ENCODE measurements around the gene ALPK3. TPM values are rescaled to one million over a fixed set of nuclear protein-coding genes. Genes with fewer than 3 reads are reported as not detected.

Gene ALPK3, protein sequence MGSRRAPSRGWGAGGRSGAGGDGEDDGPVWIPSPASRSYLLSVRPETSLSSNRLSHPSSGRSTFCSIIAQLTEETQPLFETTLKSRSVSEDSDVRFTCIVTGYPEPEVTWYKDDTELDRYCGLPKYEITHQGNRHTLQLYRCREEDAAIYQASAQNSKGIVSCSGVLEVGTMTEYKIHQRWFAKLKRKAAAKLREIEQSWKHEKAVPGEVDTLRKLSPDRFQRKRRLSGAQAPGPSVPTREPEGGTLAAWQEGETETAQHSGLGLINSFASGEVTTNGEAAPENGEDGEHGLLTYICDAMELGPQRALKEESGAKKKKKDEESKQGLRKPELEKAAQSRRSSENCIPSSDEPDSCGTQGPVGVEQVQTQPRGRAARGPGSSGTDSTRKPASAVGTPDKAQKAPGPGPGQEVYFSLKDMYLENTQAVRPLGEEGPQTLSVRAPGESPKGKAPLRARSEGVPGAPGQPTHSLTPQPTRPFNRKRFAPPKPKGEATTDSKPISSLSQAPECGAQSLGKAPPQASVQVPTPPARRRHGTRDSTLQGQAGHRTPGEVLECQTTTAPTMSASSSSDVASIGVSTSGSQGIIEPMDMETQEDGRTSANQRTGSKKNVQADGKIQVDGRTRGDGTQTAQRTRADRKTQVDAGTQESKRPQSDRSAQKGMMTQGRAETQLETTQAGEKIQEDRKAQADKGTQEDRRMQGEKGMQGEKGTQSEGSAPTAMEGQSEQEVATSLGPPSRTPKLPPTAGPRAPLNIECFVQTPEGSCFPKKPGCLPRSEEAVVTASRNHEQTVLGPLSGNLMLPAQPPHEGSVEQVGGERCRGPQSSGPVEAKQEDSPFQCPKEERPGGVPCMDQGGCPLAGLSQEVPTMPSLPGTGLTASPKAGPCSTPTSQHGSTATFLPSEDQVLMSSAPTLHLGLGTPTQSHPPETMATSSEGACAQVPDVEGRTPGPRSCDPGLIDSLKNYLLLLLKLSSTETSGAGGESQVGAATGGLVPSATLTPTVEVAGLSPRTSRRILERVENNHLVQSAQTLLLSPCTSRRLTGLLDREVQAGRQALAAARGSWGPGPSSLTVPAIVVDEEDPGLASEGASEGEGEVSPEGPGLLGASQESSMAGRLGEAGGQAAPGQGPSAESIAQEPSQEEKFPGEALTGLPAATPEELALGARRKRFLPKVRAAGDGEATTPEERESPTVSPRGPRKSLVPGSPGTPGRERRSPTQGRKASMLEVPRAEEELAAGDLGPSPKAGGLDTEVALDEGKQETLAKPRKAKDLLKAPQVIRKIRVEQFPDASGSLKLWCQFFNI (N-terminal part only)
- under 1 TPM; 0.18 to 0.24 TPM for total RNA-seq

DNA sequence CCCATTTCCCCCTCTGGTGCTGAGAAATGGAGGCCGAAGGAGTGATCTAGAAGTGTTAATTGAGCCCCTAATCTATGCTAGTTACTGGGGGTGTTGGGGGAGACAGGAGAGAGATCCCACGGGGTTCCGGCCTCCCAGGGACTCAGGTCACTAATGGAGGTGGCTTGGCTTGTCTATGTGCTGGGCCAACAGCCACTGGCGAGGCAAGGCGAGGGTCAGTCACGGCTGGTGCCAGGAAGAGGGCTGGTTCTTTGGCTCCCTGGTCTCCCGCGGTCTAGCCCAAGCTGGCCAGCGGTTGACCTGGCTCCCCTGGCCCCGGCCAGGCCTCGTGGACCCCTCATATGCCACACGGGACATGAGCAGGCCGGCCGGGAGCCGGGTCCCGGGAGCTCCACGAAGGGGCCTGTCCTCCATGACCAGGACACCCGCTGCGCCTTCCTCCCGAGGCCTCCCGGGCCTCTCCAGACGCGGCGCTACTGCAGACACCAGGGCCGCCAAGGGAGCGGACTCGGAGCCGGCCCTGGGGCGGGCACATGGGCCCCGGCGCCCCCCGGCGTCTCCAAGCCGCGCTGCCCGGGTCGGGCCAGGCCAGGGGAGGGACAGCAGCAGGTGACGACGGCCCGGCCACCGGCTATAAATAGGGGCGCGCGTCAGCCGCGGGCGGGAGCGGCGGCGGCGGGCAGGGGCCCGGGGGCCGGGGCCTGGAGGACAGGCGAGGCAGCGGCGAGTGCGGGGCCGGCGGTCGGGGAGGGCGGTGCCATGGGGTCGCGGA lies at the start of gene ALPK3:
ALPK3 (plus strand) TSS at position 663 of the 772 bp plus-strand sequence; CDS start at position 760, 97 bp downstream.
- peak within 1 kb of the TSS; percentile 10 for H3K27ac Mint-ChIP-seq
- POLR2A ChIA-PET, result no interaction called here
- H3K4me3 Mint-ChIP-seq, result no peak within 1 kb of the TSS
- peak; percentile 21 for ATAC-seq
- peaks cover 11% of the 10 kb centered on the region for H3K27me3 Mint-ChIP-seq (ENCODE audit: low read depth)
- CTCF ChIA-PET, result no interaction called here
- H3K9me3 Mint-ChIP-seq (ENCODE audit: insufficient read depth), result no peaks in the 10 kb centered on the region
- H3K36me3 Mint-ChIP-seq (ENCODE audit: low read depth), result no peaks in the 10 kb centered on the region
- DNase-seq, result no peak
- peaks cover 13% of the 10 kb centered on the region for H3K4me1 Mint-ChIP-seq (ENCODE audit: low read depth)

DNA sequence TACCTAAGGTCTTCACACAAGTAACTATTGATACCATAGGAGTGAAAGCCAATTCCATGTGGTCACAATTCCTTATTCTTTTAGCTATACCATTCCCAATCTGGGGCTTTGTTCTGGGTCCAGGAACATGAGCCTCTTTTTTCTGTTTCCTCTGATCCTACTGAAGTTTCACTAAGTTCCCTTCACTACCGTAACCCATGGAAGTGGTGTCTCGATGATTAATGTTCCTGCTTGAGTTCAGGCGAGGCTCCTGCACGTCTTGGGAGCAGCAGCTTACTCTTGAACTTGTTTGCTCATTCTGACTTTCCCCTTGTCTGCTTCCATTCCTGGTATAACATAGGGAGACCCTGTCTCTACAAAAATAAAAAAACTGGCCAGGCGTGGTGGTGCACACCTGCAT lies 45.1 kb upstream of the ALPK3 start:
- no peak for DNase-seq
- Mint-ChIP-seq H3K4me3 (no peak overlapping the region), H3K27me3 (ENCODE audit: low read depth) (no peaks in the 10 kb centered on the region), H3K27ac (no peak overlapping the region), H3K4me1 (ENCODE audit: low read depth) (peaks cover 15% of the 10 kb centered on the region), H3K9me3 (ENCODE audit: insufficient read depth) (no peaks in the 10 kb centered on the region), H3K36me3 (ENCODE audit: low read depth) (peaks cover 47% of the 10 kb centered on the region)
- ATAC-seq, result no peak
- POLR2A ChIA-PET, result no interaction called here
- CTCF ChIA-PET, result no interaction called here

DNA sequence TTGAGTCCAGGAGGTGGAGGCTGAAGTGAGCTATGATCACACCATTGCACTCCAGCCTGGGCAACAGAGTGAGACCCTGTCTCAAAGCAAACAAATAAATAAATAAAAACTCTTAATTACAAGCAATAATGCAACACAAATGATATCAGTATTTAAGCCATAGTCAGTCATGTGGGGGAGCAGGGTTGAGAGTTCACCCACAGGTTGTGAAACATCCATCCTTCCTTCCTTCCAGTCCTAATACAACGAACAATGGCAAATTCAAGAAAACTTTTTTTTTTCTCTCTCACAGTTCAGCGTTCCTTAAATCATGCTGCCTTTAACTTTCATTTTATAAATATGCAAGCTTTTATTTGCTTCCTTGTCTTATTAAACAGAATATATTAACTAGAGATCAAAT lies 44.7 kb upstream of the ALPK3 start:
- ChIA-PET POLR2A (no interaction called here), CTCF (no interaction called here)
- DNase-seq, result no peak
- Mint-ChIP-seq H3K36me3 (ENCODE audit: low read depth) (peaks cover 44% of the 10 kb centered on the region), H3K4me3 (no peak overlapping the region), H3K9me3 (ENCODE audit: insufficient read depth) (no peaks in the 10 kb centered on the region), H3K27me3 (ENCODE audit: low read depth) (no peaks in the 10 kb centered on the region), H3K27ac (no peak overlapping the region), H3K4me1 (ENCODE audit: low read depth) (peaks cover 15% of the 10 kb centered on the region)
- no peak for ATAC-seq

DNA sequence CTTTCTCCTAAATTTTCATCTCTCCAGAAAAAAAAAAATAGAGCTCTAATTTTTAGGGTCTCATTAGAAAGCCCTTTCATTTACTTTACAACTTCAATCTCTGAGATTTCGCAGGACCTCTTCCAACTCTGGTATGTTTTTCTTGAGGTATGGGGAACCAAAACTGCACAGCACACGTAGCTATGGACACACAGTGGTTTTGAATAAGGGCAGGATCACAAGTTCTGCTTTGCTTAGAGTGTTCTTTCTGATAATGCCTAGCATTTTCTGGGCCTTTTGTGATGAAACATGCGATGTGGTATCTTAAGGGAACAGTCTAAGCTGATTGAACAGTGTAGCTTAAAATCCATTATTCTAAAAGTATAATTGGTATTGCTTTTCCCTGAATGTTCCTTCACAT lies 43.4 kb upstream of the ALPK3 start:
- H3K27me3 Mint-ChIP-seq (ENCODE audit: low read depth), result no peaks in the 10 kb centered on the region
- H3K4me3 Mint-ChIP-seq, result no peak overlapping the region
- peaks cover 15% of the 10 kb centered on the region for H3K4me1 Mint-ChIP-seq (ENCODE audit: low read depth)
- no peak overlapping the region for H3K27ac Mint-ChIP-seq
- ChIA-PET CTCF (interaction anchor here (0.6 to 1.1 kb wide), 4 partner anchors 9 to 120 kb away, joined by 3 to 4 read pairs (median 4); partner anchors contain the start of genes NMB and WDR73), POLR2A (interaction anchor here (0.6 to 0.7 kb wide), 3 partner anchors 23 to 330 kb away, joined by 3 to 5 read pairs (median 4); no protein-coding TSS in a partner anchor)
- H3K9me3 Mint-ChIP-seq (ENCODE audit: insufficient read depth), result no peaks in the 10 kb centered on the region
- DNase-seq (no peak), ATAC-seq (no peak)
- H3K36me3 Mint-ChIP-seq (ENCODE audit: low read depth), result peaks cover 42% of the 10 kb centered on the region

DNA sequence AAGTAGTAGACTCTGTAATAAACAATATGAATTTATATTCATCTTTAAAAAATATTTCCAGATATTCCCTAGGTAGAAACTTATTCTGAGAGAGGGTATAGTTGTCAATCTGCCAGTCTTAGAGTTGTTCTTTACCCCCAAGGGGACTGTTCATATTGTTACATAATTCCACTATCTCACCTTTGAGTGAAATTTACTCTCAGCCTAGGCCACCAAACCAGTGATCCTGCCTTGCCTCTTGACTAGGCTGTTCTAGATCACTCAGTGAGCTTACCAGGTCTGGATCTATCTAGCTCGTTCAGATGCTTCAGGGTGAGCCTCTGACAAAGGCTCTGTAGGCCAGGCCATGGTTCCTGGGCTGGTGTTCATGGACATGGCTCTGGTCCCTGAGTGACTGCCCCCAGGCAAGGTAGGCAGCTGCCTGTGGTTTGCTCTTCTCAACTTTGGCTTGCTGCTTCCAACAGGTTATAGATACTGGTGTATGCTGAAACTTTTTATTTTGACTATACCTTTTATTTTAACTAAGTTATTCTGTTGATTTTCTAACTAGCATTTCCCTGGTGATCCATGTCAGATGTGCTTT lies 41.2 kb upstream of the ALPK3 start:
- Mint-ChIP-seq H3K27me3 (ENCODE audit: low read depth) (no peaks in the 10 kb centered on the region), H3K27ac (no peak overlapping the region), H3K9me3 (ENCODE audit: insufficient read depth) (no peaks in the 10 kb centered on the region), H3K4me1 (ENCODE audit: low read depth) (peaks cover 5% of the 10 kb centered on the region), H3K36me3 (ENCODE audit: low read depth) (peaks cover 29% of the 10 kb centered on the region), H3K4me3 (no peak overlapping the region)
- POLR2A ChIA-PET, result no interaction called here
- no peak for DNase-seq
- ATAC-seq, result no peak
- CTCF ChIA-PET, result no interaction called here

DNA sequence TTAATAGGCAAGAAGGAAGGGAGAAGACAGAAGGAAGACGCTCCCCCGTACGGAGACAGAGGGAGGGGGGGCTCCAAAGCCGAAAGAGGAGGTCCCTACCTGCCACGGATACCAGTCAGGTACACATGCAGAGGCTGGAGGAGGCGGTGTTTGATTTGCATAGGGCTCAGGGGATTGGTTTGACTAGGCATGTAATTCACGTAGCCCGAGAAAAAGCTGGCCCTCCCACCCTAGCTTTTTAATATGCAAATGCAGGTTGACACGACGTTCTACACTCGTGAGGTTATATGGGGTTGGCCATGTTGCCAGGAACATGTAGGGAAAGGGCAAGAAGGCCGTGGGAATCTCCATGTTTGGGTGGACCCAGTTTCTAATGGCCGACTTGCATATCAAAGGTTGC lies 39.0 kb upstream of the ALPK3 start:
- DNase-seq (no peak), ATAC-seq (no peak)
- no peak overlapping the region for H3K27ac Mint-ChIP-seq
- peaks cover 40% of the 10 kb centered on the region for H3K36me3 Mint-ChIP-seq (ENCODE audit: low read depth)
- ChIA-PET POLR2A (no interaction called here), CTCF (no interaction called here)
- H3K4me1 Mint-ChIP-seq (ENCODE audit: low read depth), result peaks cover 21% of the 10 kb centered on the region
- no peaks in the 10 kb centered on the region for H3K9me3 Mint-ChIP-seq (ENCODE audit: insufficient read depth)
- no peak overlapping the region for H3K4me3 Mint-ChIP-seq
- H3K27me3 Mint-ChIP-seq (ENCODE audit: low read depth), result no peaks in the 10 kb centered on the region

DNA sequence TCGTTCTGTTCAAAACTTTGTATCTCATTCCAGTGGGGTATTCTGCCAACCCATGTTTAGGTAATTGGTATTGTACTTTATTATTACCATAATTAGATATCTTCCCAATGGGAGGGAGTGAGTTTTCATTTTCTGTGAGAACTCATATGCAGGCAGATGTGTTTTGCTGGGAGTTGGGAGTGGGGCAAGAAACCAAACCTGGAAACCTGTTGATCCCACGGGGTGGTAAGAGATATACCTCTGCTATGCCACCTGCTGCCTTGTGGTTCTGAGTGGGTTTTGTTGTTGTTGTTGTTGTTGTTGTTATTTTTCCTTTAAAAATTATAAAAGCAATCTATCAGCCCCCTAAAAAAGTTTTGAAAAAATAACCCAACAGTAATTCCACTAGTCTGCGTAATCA lies 36.7 kb upstream of the ALPK3 start:
- Mint-ChIP-seq H3K4me1 (ENCODE audit: low read depth) (peaks cover 30% of the 10 kb centered on the region), H3K4me3 (no peak overlapping the region), H3K9me3 (ENCODE audit: insufficient read depth) (no peaks in the 10 kb centered on the region), H3K27ac (no peak overlapping the region), H3K36me3 (ENCODE audit: low read depth) (peaks cover 49% of the 10 kb centered on the region), H3K27me3 (ENCODE audit: low read depth) (no peaks in the 10 kb centered on the region)
- ATAC-seq, result no peak
- ChIA-PET CTCF (interaction anchor here (0.6 kb wide), 1 partner anchor 281 kb away, joined by 3 read pairs; no protein-coding TSS in a partner anchor), POLR2A (no interaction called here)
- no peak for DNase-seq

DNA sequence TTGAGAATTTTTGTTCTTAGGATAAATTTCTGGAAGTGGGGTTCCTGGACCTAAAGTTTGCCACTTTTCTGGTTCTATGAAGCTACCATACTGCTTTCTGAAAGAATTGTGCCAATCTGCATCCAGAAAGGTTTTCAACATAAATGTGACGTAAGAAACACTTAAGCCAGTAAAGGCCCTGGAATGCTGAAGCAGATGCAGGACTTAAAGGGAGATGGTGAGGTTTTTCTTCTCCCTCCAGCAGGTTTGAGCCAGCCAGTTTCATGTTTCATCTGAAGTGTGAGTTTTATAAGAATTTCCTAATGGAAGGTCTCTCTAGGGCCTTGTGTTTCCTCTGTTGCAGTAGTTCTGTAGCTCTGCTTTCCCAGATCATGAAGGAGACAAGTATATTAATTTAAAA lies 35.7 kb upstream of the ALPK3 start:
- DNase-seq (no peak), ATAC-seq (no peak)
- Mint-ChIP-seq H3K4me1 (ENCODE audit: low read depth) (peaks cover 35% of the 10 kb centered on the region), H3K4me3 (no peak overlapping the region), H3K9me3 (ENCODE audit: insufficient read depth) (no peaks in the 10 kb centered on the region), H3K36me3 (ENCODE audit: low read depth) (peaks cover 53% of the 10 kb centered on the region), H3K27me3 (ENCODE audit: low read depth) (no peaks in the 10 kb centered on the region), H3K27ac (no peak overlapping the region)
- POLR2A ChIA-PET, result no interaction called here
- CTCF ChIA-PET, result no interaction called here

DNA sequence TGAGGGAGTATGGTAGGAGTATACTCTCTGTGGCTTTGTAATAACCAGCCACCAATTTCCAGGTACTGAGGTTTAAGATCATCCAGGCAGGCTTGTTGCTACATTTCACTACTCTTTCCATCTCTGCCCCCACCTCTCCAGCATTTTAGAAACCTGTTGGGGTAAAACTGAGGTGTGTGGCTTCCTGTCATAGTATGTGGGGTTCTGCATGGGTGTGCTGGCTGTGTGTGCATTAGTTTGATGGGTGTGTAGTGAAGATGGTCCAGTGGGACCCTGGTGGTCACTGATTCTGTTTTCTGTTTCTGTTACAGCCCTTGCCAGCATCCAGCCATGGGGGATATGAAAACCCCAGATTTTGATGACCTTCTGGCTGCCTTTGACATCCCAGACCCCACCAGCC lies 34.8 kb upstream of the ALPK3 start:
- ATAC-seq (peak; percentile 64), DNase-seq (peak; percentile 29)
- POLR2A ChIA-PET, result no interaction called here
- Mint-ChIP-seq H3K4me1 (ENCODE audit: low read depth) (peaks cover 35% of the 10 kb centered on the region), H3K9me3 (ENCODE audit: insufficient read depth) (no peaks in the 10 kb centered on the region), H3K36me3 (ENCODE audit: low read depth) (peaks cover 54% of the 10 kb centered on the region), H3K27me3 (ENCODE audit: low read depth) (no peaks in the 10 kb centered on the region), H3K27ac (peak overlapping the region; percentile 32), H3K4me3 (no peak overlapping the region)
- CTCF ChIA-PET, result no interaction called here

DNA sequence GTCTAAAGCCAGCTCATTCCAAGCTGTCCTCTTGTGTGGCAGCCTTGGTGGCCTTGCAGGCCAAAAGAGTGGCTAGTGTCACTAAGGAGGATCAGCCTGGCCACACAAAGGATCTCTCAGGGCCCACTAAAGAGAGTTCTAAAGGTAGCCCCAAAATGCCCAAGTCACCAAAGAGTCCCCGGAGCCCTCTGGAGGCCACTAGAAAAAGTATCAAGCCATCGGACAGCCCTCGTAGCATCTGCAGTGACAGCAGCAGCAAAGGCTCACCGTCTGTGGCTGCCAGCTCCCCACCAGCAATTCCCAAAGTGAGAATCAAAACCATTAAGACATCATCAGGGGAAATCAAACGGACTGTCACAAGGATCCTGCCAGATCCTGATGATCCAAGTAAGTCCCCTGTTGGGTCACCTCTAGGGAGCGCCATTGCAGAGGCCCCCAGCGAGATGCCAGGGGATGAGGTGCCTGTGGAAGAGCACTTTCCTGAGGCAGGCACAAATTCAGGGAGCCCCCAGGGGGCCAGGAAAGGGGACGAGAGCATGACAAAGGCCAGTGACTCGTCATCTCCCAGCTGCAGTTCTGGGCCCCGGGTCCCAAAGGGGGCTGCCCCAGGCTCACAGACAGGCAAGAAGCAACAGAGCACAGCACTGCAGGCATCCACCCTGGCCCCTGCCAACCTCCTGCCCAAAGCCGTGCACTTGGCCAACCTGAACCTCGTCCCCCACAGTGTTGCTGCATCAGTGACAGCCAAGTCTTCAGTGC lies 33.5 kb upstream of the ALPK3 start:
- Mint-ChIP-seq H3K4me3 (no peak overlapping the region), H3K9me3 (ENCODE audit: insufficient read depth) (no peaks in the 10 kb centered on the region), H3K4me1 (ENCODE audit: low read depth) (peaks cover 35% of the 10 kb centered on the region), H3K36me3 (ENCODE audit: low read depth) (peaks cover 58% of the 10 kb centered on the region), H3K27ac (no peak overlapping the region), H3K27me3 (ENCODE audit: low read depth) (no peaks in the 10 kb centered on the region)
- POLR2A ChIA-PET, result no interaction called here
- DNase-seq (no peak), ATAC-seq (no peak)
- CTCF ChIA-PET, result interaction anchor here (0.8 to 1.1 kb wide), 3 partner anchors 10 to 144 kb away, joined by 3 to 4 read pairs (median 3); no protein-coding TSS in a partner anchor
